Tibial nerve (tissue), 4 donors: ENCODE measurements around the gene ABLIM2. TPM values are rescaled to one million over a fixed set of nuclear protein-coding genes. Genes with fewer than 3 reads are reported as not detected.

ENCODE experiments used
- DNase-seq, 2 donors: peaks; one replicate each; pipeline ENCODE4 v3.0.0-alpha.2; 2019; ENCODE audit warnings: low spot score in 2 of 2
- H3K27ac ChIP-seq, 4 donors: fragments of 200-600 bp; sonication (generic) in 3 of 4; one replicate each; pipeline ENCODE4 v1.5.1; 2017 to 2019; ENCODE audit warnings: mild to moderate bottlenecking in 1 of 4
- H3K27me3 ChIP-seq, 2 donors: fragments of 200-600 bp; sonication (generic) in 1 of 2; one replicate each; pipeline versions ENCODE4 v1.5.1 to v1.6.0; 2017 to 2019
- H3K36me3 ChIP-seq, 3 donors: fragments of 200-600 bp; sonication (generic); one replicate each; pipeline ENCODE4 v1.5.1; 2018 to 2019
- H3K4me1 ChIP-seq, 4 donors: fragments of 200-600 bp; sonication (generic) in 3 of 4; one replicate each; pipeline ENCODE4 v1.5.1; 2017 to 2019
- H3K4me3 ChIP-seq, 4 donors: fragments of 200-600 bp; sonication (generic) in 3 of 4; one replicate each; pipeline ENCODE4 v1.5.1; 2017 to 2019; ENCODE audit warnings: mild to moderate bottlenecking in 1 of 4, moderate library complexity in 1 of 4
- H3K9me3 ChIP-seq, 4 donors: fragments of 200-600 bp; sonication (generic) in 3 of 4; one replicate each; pipeline ENCODE4 v1.5.1; 2017 to 2019
- CTCF ChIP-seq, 5 experiments: fragments of 200-600 bp in 3 of 5; fragments of 450-650 bp in 2 of 5; sonication (generic) in 3 of 5; IDR thresholded peaks; one replicate each; pipeline ENCODE4 v1.5.1; 2016 to 2019; ENCODE audit warnings: antibody characterized with exemption in 5 of 5, mild to moderate bottlenecking in 3 of 5, moderate library complexity in 2 of 5
- EP300 ChIP-seq, 2 donors: sonication (generic); formaldehyde crosslinking; IDR thresholded peaks; one replicate each; pipeline ENCODE4 v1.6.1; 2017; ENCODE audit warnings: antibody characterized with exemption in 2 of 2, mild to moderate bottlenecking in 1 of 2
- POLR2A ChIP-seq, 2 donors: fragments of 450-650 bp; IDR thresholded peaks; one replicate each; pipeline ENCODE4 v1.6.1; 2017; ENCODE audit warnings: antibody characterized with exemption in 2 of 2, mild to moderate bottlenecking in 2 of 2, moderate library complexity in 2 of 2
- WGBS, 2 donors: methylation state at CpG; one replicate each; pipeline ENCODE4 v1.1.5; 2018; 5-methylcytosine and 5-hydroxymethylcytosine counted together
- total RNA-seq, 4 donors: library from RNA; depleted of rRNA; stranded (reverse); fragments of >200 nt; gene quantifications; one replicate each; pipeline ENCODE4 v1.1.0, GENCODE V29; 2016

ABLIM2 gene
- total RNA-seq, result 100 to 1,000 TPM in 1 of 4 donors, 10 to 100 TPM in 3; 29.1 to 125 (median 41.7) TPM

GRCh38 chr4:8158710-8159536, at the start of gene ABLIM2:
Gene ABLIM2 (minus strand): TSS chr4:8158813. CDS start chr4:8158689, 124 bp downstream.
- Histone ChIP-seq H3K36me3 (no peaks in the 10 kb centered on the region), H3K4me3 (peak within 1 kb of the TSS; percentile 65 to 98 (median 94)), H3K27ac (peak within 1 kb of the TSS in 2 of 4 donors; percentile 72 to 87), H3K9me3 (no peaks in the 10 kb centered on the region), H3K4me1 (peaks cover 0 to 38% (median 22%) of the 10 kb centered on the region in 4 donors), H3K27me3 (peaks cover 0 to 16% of the 10 kb centered on the region in 2 donors)
- 1 to 2% methylated on average over 12 to 76 of the region's 96 CpGs for WGBS, 2 donors
- TF ChIP-seq CTCF (IDR thresholded peaks at IDR 0.05) (peak in 2 of 5 experiments; percentile 34 to 59), EP300 (IDR thresholded peaks at IDR 0.05) (peak; percentile 79 to 97), POLR2A (IDR thresholded peaks at IDR 0.05) (peak; percentile 59 to 90)
- peak; percentile 94 to 96 for DNase-seq

GRCh38 chr4:8207314-8207713, 48.7 kb upstream of the ABLIM2 start:
- TF ChIP-seq POLR2A (IDR thresholded peaks at IDR 0.05) (no peak), CTCF (IDR thresholded peaks at IDR 0.05) (no peak), EP300 (IDR thresholded peaks at IDR 0.05) (no peak)
- DNase-seq, result no peak
- no peaks in the 10 kb centered on the region for H3K27me3 ChIP-seq
- H3K4me1 ChIP-seq, result peaks cover 0 to 11% (median 0%) of the 10 kb centered on the region in 4 donors
- no peaks in the 10 kb centered on the region for H3K36me3 ChIP-seq
- H3K4me3 ChIP-seq, result no peak overlapping the region
- H3K9me3 ChIP-seq, result no peaks in the 10 kb centered on the region
- WGBS, 2 donors, result 81 to 82% methylated on average over 6 of the region's 6 CpGs
- no peak overlapping the region for H3K27ac ChIP-seq

GRCh38 chr4:8205749-8206611, 47.4 kb upstream of the ABLIM2 start:
- Histone ChIP-seq H3K4me3 (no peak overlapping the region), H3K27me3 (no peaks in the 10 kb centered on the region), H3K4me1 (peaks cover 0 to 23% (median 6%) of the 10 kb centered on the region in 4 donors), H3K27ac (no peak overlapping the region), H3K36me3 (no peaks in the 10 kb centered on the region), H3K9me3 (no peaks in the 10 kb centered on the region)
- WGBS, 2 donors, result 55 to 67% methylated on average over 18 to 26 of the region's 26 CpGs
- DNase-seq, result no peak
- no peak for TF ChIP-seq POLR2A (IDR thresholded peaks at IDR 0.05)
- no peak for TF ChIP-seq CTCF (IDR thresholded peaks at IDR 0.05)
- TF ChIP-seq EP300 (IDR thresholded peaks at IDR 0.05), result no peak

- no peak overlapping the region for H3K27ac ChIP-seq
- H3K4me3 ChIP-seq, result no peak overlapping the region
- TF ChIP-seq POLR2A (IDR thresholded peaks at IDR 0.05) (no peak), CTCF (IDR thresholded peaks at IDR 0.05) (no peak), EP300 (IDR thresholded peaks at IDR 0.05) (no peak)
- H3K36me3 ChIP-seq, result no peaks in the 10 kb centered on the region
- H3K9me3 ChIP-seq, result no peaks in the 10 kb centered on the region
- H3K27me3 ChIP-seq, result no peaks in the 10 kb centered on the region
- DNase-seq, result no peak
- H3K4me1 ChIP-seq, result peaks cover 0 to 29% (median 12%) of the 10 kb centered on the region in 4 donors
- WGBS, 2 donors, result 56 to 72% methylated on average over 19 of the region's 19 CpGs
These were observed 46.7 kb upstream of the ABLIM2 start for GRCh38 chr4:8205241-8205707.
